ENCODE results near the gene HYKK. TPM values are rescaled to one million over a fixed set of nuclear protein-coding genes. Genes with fewer than 3 reads are reported as not detected.

Gene HYKK
- total and polyA plus RNA-seq, 2 donors (not counting 1 experiment from before 2014, with no cell fraction given), result 0.28 to 0.42 TPM

DNA sequence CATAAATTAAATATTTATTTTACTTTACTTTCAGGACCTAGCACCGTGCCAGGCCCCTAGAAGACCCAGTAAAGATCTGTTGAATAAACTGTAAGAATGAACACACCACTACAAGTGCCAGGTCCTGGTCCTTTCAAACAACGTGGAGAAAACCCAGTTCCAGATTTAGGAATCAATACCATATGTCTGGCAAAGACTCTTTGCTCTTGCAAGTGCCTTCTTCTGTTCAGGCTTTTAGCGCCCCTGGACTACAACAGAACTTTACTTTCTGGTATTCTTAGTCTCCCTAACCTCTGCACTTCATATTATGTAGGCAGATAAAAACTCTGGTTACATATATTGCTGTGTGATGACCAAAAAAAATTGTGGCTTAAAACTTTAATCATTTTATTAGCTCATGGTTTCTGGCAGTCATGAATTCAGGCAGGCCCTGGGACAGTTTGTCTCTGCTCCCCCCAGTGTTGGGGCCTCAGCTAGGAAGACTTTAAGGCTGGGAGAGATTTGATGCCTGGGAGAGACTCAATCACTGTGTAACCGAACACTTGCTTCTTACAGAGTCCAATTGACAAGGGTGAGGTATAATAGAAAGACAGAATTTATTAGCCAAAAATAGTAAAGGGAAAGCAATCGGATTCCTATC is 30.0 kb downstream of the HYKK start:
- Histone ChIP-seq H3K27ac (ENCODE audit: low read length in 2 of 2) (no peak overlapping the region), H3K9me3 (ENCODE audit: control extremely low read depth in 1 of 3, control insufficient read depth in 2 of 3, insufficient read depth in 1 of 3, low read length in 2 of 3) (no peaks in the 10 kb centered on the region), H3K36me3 (replicated peaks in 1 of 2; ENCODE audit: control extremely low read depth in 1 of 2, control insufficient read depth in 1 of 2, extremely low read depth in 1 of 2, insufficient read depth in 2 of 2, low read length in 1 of 2) (peaks cover 0 to 5% of the 10 kb centered on the region in 2 experiments), H4K20me1 (ENCODE audit: control insufficient read depth, insufficient read depth, low read length, poor library complexity, severe bottlenecking) (no peaks in the 10 kb centered on the region), H2AFZ (ENCODE audit: insufficient read depth, low read depth, low read length, poor library complexity, severe bottlenecking) (no peak overlapping the region), H3K4me3 (ENCODE audit: control extremely low read depth in 1 of 5, extremely low read depth in 1 of 5, insufficient read depth in 1 of 5, low read depth in 2 of 5, low read length in 4 of 5) (no peak overlapping the region), H3K9ac (ENCODE audit: low read length) (no peak overlapping the region), H3K79me2 (ENCODE audit: control insufficient read depth, insufficient read depth, low read length) (peaks cover 17% of the 10 kb centered on the region), H3K4me1 (ENCODE audit: control insufficient read depth in 2 of 2, insufficient read depth in 2 of 2, low read length in 2 of 2) (peaks cover 12 to 22% of the 10 kb centered on the region in 2 donors), H3K4me2 (replicated peaks; ENCODE audit: low read depth, low read length, poor library complexity, severe bottlenecking) (no peak overlapping the region), H3K27me3 (replicated peaks in 1 of 4; ENCODE audit: control extremely low read depth in 1 of 4, control insufficient read depth in 3 of 4, insufficient read depth in 4 of 4, low read length in 3 of 4) (peaks cover 0 to 3% (median 0%) of the 10 kb centered on the region in 4 experiments)
- Mint-ChIP-seq H3K27me3 (no peaks in the 10 kb centered on the region), H3K27ac (no peak overlapping the region), H3K9me3 (ENCODE audit: insufficient read depth) (no peaks in the 10 kb centered on the region), H3K4me3 (no peak overlapping the region), H3K4me1 (peaks cover 24% of the 10 kb centered on the region)
- ChIA-PET POLR2A (no interaction called here), CTCF (interaction anchor here (0.6 kb wide), 1 partner anchor 57 kb away, joined by 5 read pairs; no protein-coding TSS in a partner anchor)
- ATAC-seq (ENCODE audit: low read depth) (no peak), DNase-seq (no peak)
- intact Hi-C loops (cut with micrococcal nuclease), result no loop called here
- WGBS (ENCODE audit: insufficient coverage), result 85% methylated on average over 2 of the region's 5 CpGs
- TF ChIP-seq CTCF (IDR thresholded peaks at IDR 0.05), result no peak
- no peak for TF ChIP-seq EZH2 (IDR thresholded peaks at IDR 0.05; ENCODE audit: borderline replicate concordance, insufficient read depth, low read depth, low read length, poor library complexity, severe bottlenecking)

GRCh38 chr15:78538358-78538757 is 31.0 kb downstream of the HYKK start:
- Histone ChIP-seq H3K36me3 (replicated peaks in 1 of 2; ENCODE audit: control extremely low read depth in 1 of 2, control insufficient read depth in 1 of 2, extremely low read depth in 1 of 2, insufficient read depth in 2 of 2, low read length in 1 of 2) (peaks cover 0 to 14% of the 10 kb centered on the region in 2 experiments), H3K27me3 (replicated peaks in 1 of 4; ENCODE audit: control extremely low read depth in 1 of 4, control insufficient read depth in 3 of 4, insufficient read depth in 4 of 4, low read length in 3 of 4) (peaks cover 0 to 3% (median 0%) of the 10 kb centered on the region in 4 experiments), H3K4me1 (ENCODE audit: control insufficient read depth in 2 of 2, insufficient read depth in 2 of 2, low read length in 2 of 2) (peaks cover 12 to 23% of the 10 kb centered on the region in 2 donors), H3K27ac (ENCODE audit: low read length in 2 of 2) (no peak overlapping the region), H3K79me2 (ENCODE audit: control insufficient read depth, insufficient read depth, low read length) (peaks cover 22% of the 10 kb centered on the region), H3K4me2 (replicated peaks; ENCODE audit: low read depth, low read length, poor library complexity, severe bottlenecking) (no peak overlapping the region), H3K9me3 (ENCODE audit: control extremely low read depth in 1 of 3, control insufficient read depth in 2 of 3, insufficient read depth in 1 of 3, low read length in 2 of 3) (no peaks in the 10 kb centered on the region), H4K20me1 (ENCODE audit: control insufficient read depth, insufficient read depth, low read length, poor library complexity, severe bottlenecking) (no peaks in the 10 kb centered on the region), H3K4me3 (ENCODE audit: control extremely low read depth in 1 of 5, extremely low read depth in 1 of 5, insufficient read depth in 1 of 5, low read depth in 2 of 5, low read length in 4 of 5) (no peak overlapping the region), H2AFZ (ENCODE audit: insufficient read depth, low read depth, low read length, poor library complexity, severe bottlenecking) (peak overlapping the region; percentile 7), H3K9ac (ENCODE audit: low read length) (no peak overlapping the region)
- Mint-ChIP-seq H3K27me3 (no peaks in the 10 kb centered on the region), H3K4me3 (no peak overlapping the region), H3K9me3 (ENCODE audit: insufficient read depth) (no peaks in the 10 kb centered on the region), H3K4me1 (peaks cover 27% of the 10 kb centered on the region), H3K27ac (no peak overlapping the region)
- ChIA-PET POLR2A (no interaction called here), CTCF (no interaction called here)
- no peak for ATAC-seq (ENCODE audit: low read depth)
- TF ChIP-seq CTCF (IDR thresholded peaks at IDR 0.05) (no peak), EZH2 (IDR thresholded peaks at IDR 0.05; ENCODE audit: borderline replicate concordance, insufficient read depth, low read depth, low read length, poor library complexity, severe bottlenecking) (no peak)
- no peak for DNase-seq
- intact Hi-C loops (cut with micrococcal nuclease), result no loop called here
- WGBS (ENCODE audit: insufficient coverage), result 90% methylated on average over 1 of the region's 1 CpG
